ENCODE measurements around the gene ZNF19. TPM values are rescaled to one million over a fixed set of nuclear protein-coding genes. Genes with fewer than 3 reads are reported as not detected.

ZNF19 gene
- total RNA-seq = 1 to 10 TPM; 2.5 to 3.7 (median 2.6) TPM
- long read RNA-seq = 0 reads

DNA sequence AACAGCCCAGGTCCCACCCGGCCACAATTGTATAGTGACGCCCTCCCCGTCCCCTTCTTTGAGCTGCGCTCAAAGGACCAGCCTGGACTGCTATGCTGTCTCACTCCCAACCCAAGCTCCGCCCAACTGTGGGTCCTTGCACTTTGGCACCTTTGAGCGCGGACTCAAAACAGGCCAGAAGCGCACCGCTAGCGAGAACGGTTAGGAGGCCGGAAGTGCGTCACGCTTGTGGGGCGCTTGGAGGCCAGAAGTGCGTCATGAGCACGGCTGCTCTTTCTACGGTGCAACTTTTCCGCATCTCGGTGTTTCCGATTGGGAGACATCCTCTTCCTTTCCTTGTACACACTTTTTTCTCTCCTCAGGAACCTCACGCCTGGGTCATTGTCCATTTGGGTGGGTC lies at the start of gene ZNF19:
ZNF19 (minus strand) TSS at position 203 of the 400 bp plus-strand sequence. CDS start 7,210 bp downstream, outside the sequence.
- no peaks in the 10 kb centered on the region for H3K36me3 ChIP-seq
- H3K27ac ChIP-seq = no peak within 1 kb of the TSS
- intact Hi-C loops (cut with DNase I) = no loop called here
- H3K4me1 ChIP-seq = peaks cover 0 to 4% (median 0%) of the 10 kb centered on the region in 4 donors
- no peaks in the 10 kb centered on the region for H3K27me3 ChIP-seq
- H3K9me3 ChIP-seq = no peaks in the 10 kb centered on the region
- no peak within 1 kb of the TSS for H3K4me3 ChIP-seq
- DNase-seq (no peak), ATAC-seq (no peak)
- TF ChIP-seq, protein P1, sequence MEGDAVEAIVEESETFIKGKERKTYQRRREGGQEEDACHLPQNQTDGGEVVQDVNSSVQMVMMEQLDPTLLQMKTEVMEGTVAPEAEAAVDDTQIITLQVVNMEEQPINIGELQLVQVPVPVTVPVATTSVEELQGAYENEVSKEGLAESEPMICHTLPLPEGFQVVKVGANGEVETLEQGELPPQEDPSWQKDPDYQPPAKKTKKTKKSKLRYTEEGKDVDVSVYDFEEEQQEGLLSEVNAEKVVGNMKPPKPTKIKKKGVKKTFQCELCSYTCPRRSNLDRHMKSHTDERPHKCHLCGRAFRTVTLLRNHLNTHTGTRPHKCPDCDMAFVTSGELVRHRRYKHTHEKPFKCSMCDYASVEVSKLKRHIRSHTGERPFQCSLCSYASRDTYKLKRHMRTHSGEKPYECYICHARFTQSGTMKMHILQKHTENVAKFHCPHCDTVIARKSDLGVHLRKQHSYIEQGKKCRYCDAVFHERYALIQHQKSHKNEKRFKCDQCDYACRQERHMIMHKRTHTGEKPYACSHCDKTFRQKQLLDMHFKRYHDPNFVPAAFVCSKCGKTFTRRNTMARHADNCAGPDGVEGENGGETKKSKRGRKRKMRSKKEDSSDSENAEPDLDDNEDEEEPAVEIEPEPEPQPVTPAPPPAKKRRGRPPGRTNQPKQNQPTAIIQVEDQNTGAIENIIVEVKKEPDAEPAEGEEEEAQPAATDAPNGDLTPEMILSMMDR (IDR thresholded peaks at IDR 0.05) = no peak
- no peak for TF ChIP-seq POLR2A (IDR thresholded peaks at IDR 0.05)
- 89% methylated on average over 13 of the region's 22 CpGs for WGBS (ENCODE audit: insufficient coverage, low coverage, low lambda C conversion rate, missing lambda C conversion rate)

DNA sequence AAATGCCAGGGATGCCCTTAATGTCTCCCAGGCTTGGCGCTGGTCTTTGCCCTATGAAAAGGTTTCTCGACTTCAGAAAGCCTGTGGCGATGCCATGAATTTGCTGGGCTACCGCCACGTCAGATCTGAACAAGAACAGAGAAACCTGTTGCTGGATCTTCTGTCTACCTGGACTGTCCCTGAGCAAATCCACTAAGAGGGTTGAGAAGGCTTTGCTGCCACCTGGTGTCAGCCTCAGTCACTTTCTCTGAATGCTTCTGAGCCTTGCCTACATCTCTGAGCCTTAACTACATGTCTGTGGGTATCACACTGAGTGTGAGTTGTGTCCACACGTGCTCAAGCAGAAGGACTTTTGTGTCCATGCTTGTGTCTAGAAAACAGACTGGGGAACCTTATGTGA lies 48.5 kb upstream of the ZNF19 start:
- Histone ChIP-seq H3K4me1 (no peaks in the 10 kb centered on the region), H3K27me3 (no peaks in the 10 kb centered on the region), H3K27ac (no peak overlapping the region), H3K4me3 (no peak overlapping the region), H3K9me3 (no peaks in the 10 kb centered on the region), H3K36me3 (no peaks in the 10 kb centered on the region)
- WGBS (ENCODE audit: insufficient coverage, low coverage, low lambda C conversion rate, missing lambda C conversion rate) = 11% methylated on average over 1 of the region's 6 CpGs
- no peak for TF ChIP-seq POLR2A (IDR thresholded peaks at IDR 0.05)
- TF ChIP-seq, protein P1 (IDR thresholded peaks at IDR 0.05) = peak; percentile 63 to 80 (median 78)
- ATAC-seq (peak; percentile 89 to 96 (median 95)), DNase-seq (peak in 2 of 3 donors; percentile 55 to 69)
- intact Hi-C loops (cut with DNase I) = loop anchor here in 1 of 2 donors (5.0 kb wide), 1 partner anchor 125 kb away; no protein-coding TSS in a partner anchor

DNA sequence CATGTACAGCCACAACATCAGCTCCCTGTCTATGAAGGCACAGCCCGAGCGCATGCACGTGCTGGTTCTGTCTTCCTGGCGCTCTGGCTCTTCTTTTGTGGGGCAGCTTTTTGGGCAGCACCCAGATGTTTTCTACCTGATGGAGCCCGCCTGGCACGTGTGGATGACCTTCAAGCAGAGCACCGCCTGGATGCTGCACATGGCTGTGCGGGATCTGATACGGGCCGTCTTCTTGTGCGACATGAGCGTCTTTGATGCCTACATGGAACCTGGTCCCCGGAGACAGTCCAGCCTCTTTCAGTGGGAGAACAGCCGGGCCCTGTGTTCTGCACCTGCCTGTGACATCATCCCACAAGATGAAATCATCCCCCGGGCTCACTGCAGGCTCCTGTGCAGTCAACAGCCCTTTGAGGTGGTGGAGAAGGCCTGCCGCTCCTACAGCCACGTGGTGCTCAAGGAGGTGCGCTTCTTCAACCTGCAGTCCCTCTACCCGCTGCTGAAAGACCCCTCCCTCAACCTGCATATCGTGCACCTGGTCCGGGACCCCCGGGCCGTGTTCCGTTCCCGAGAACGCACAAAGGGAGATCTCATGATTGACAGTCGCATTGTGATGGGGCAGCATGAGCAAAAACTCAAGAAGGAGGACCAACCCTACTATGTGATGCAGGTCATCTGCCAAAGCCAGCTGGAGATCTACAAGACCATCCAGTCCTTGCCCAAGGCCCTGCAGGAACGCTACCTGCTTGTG lies 47.8 kb upstream of the ZNF19 start:
- H3K4me3 ChIP-seq = no peak overlapping the region
- DNase-seq (no peak), ATAC-seq (no peak)
- no peak for TF ChIP-seq POLR2A (IDR thresholded peaks at IDR 0.05)
- TF ChIP-seq, protein P1 (IDR thresholded peaks at IDR 0.05) = no peak
- WGBS (ENCODE audit: insufficient coverage, low coverage, low lambda C conversion rate, missing lambda C conversion rate) = 70% methylated on average over 2 of the region's 28 CpGs
- H3K36me3 ChIP-seq = no peaks in the 10 kb centered on the region
- H3K27ac ChIP-seq = no peak overlapping the region
- H3K4me1 ChIP-seq = no peaks in the 10 kb centered on the region
- H3K27me3 ChIP-seq = no peaks in the 10 kb centered on the region
- H3K9me3 ChIP-seq = no peaks in the 10 kb centered on the region
- intact Hi-C loops (cut with DNase I) = loop anchor here in 1 of 2 donors (5.0 kb wide), 1 partner anchor 125 kb away; no protein-coding TSS in a partner anchor

DNA sequence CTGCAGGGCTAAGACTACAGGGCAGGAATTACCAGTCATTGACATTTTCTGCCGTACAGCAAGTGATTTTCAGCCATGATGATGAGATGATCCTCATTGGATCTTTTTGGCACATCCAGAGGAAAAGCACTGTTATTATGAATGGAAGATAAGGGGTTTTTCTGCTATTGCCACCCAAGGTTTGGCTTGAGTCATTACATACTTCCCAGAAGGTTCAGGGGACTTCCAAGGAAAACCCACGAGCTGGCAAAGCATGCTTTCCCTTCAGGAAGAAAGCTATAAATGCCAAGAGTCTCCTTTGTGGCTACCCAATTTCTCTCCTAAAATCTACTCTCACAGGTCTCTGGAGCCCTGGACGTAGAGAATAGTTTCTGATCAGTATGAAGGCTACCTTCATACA lies 43.2 kb upstream of the ZNF19 start:
- Histone ChIP-seq H3K9me3 (no peaks in the 10 kb centered on the region), H3K36me3 (no peaks in the 10 kb centered on the region), H3K4me1 (no peaks in the 10 kb centered on the region), H3K27ac (no peak overlapping the region), H3K4me3 (no peak overlapping the region), H3K27me3 (no peaks in the 10 kb centered on the region)
- no peak for TF ChIP-seq POLR2A (IDR thresholded peaks at IDR 0.05)
- TF ChIP-seq, protein P1 (IDR thresholded peaks at IDR 0.05) = no peak
- intact Hi-C loops (cut with DNase I) = no loop called here
- 58% methylated on average over 3 of the region's 3 CpGs for WGBS (ENCODE audit: insufficient coverage, low coverage, low lambda C conversion rate, missing lambda C conversion rate)
- ATAC-seq = no peak
- no peak for DNase-seq

Measured in right lobe of liver (tissue), 6 donors.